GM19238 (cell line): ENCODE data around the gene TMEM134.

Experiments used
- DNase-seq: peaks from one replicate; pipeline ENCODE4 v3.0.0; 2011; ENCODE audit warnings: low spot score; ENCODE audit not compliant: insufficient read length

Gene TMEM134

GRCh38 chr11:67500831-67501715 is 32.0 kb upstream of the TMEM134 start:
- no peak for DNase-seq

- DNase-seq = no peak
These were observed 31.4 kb upstream of the TMEM134 start for GRCh38 chr11:67500484-67500821.

- no peak for DNase-seq
These were observed 30.9 kb upstream of the TMEM134 start for GRCh38 chr11:67499808-67500483.

GRCh38 chr11:67498544-67498972 is 29.5 kb upstream of the TMEM134 start:
- DNase-seq = no peak

DNA sequence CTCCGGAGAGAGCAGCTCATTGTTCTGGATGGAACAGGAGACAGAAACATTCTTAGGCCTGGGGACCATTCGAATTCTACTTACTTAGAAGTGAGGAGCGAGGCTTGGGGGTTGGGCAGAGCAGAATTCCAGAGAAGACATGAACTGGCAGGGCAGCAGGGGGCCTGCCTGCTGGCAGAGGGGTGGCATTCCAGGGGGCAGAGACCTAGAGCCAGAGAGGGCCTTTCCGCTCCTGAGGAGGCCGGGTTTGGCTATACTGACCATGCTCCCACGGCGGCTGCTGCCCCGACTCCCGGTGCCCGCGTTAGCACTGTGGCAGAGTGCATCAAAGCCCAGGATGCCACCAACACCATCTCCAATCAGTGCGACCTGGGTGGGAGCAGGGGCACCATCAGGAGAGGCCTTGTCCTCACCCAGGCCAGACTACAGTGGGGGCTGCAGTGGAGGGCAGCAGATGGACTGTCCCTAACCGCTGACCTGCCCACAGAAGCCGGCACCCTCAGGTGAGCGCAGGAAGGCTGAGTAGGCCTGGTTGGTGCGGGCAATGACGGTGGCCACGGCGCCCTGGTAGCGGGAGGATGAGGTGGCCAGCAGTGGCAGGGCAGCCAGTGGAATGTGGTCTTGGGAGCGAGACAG is 28.7 kb upstream of the TMEM134 start:
- no peak for DNase-seq

DNA sequence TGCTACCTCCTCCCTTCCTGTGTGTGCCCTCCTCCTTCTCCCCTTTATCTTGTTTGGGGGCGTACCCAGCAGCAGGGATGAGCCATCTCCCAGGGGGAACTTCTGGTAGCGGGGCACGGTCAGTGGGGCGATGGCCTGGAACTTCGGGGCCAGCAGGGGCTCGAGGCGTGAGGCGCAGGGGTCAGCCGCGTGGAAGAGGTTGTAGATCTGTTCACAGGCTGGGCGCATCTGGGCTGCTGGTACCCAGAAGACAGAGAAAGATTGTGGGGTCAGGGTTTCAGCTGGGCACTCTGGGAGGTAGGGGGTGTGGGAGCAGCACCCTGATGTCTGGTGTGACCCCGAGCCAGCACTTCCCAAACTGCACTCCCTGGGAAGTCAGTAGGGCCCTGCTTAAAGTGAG is 27.1 kb upstream of the TMEM134 start:
- no peak for DNase-seq

GRCh38 chr11:67495234-67496005 is 26.4 kb upstream of the TMEM134 start:
- no peak for DNase-seq

DNA sequence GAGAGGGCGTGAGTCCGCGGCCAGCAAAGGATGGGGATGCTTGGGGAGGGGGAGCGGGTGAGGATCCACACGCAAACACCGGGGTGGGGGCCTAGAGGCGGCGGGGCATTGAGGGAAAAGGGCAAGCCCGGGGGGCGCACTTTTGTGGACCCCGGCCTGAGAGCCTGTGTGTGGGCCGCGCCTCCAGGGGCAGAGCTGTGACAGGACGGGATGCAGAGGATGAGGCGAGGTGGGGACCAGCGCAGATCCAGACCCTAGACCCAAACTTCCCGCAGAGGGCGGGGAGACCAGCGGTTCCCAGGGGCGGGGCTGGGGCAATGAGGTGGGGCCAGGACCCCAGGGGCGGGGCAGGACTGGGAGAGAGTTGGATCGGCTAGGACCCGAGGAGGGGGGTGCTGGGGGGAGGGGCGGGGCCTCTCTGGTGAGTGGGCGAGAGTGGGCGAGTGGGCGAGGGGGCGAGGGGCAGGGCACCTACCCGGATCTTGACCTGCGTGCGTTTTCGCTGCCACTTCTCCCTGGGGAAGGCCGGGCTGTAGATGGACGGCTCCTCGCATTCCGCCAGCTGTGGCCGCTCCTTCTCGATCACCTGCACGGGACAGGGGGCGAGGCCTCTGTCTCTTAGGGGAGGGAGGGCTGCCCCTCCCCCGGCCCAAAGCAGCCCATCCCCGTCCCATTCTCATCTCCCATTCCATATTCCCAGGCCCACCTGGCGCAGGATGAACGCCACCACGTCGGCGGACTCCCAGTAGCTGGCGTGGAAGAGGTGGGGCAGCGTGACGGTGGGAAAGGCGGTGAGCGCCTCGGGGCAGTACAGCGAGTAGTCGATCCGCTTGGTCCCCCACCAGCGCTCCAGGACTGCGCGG is 25.6 kb upstream of the TMEM134 start:
- no peak for DNase-seq

DNA sequence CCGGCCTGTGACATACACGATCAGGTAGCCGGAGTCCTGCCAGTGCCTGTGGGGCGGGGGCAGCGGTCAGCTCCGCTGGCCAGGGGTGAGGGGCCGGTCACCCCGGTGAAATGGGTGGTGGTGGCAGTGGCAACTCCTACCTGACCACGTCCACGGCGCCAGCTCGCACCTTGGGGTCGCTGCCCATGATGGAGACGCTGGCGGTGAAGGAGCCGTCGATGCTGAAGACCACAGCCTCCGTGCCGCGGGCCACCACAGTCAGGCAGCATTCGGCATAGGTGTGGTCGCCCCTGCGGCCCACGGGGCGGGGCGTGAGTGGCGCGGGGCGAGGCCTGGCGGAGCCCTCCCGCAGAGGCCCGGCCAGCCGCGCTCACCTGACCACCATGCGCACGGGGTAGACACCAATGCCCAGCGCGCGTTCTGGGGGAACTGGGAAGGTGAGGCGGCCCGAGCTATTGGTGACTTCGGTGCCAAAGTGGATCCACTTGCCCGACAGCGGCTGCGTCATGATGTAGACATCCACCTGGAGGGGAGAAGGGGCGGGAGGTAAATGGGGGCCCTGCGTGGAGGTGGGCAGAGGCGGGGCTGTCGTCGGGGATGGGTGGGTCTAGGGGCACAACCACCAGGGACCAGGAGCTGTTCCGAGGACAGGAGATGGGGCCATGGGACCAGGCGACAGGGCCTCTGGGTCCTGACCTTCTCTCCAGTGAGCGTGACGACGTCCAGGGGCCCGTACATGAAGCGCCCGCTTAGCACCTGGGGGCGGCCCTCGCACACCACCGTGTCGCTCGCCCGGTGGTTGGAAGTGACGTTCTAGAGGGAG is 24.7 kb upstream of the TMEM134 start:
- peak; percentile 0 for DNase-seq

- no peak for DNase-seq
These were observed 23.9 kb upstream of the TMEM134 start for GRCh38 chr11:67492801-67493547.

DNA sequence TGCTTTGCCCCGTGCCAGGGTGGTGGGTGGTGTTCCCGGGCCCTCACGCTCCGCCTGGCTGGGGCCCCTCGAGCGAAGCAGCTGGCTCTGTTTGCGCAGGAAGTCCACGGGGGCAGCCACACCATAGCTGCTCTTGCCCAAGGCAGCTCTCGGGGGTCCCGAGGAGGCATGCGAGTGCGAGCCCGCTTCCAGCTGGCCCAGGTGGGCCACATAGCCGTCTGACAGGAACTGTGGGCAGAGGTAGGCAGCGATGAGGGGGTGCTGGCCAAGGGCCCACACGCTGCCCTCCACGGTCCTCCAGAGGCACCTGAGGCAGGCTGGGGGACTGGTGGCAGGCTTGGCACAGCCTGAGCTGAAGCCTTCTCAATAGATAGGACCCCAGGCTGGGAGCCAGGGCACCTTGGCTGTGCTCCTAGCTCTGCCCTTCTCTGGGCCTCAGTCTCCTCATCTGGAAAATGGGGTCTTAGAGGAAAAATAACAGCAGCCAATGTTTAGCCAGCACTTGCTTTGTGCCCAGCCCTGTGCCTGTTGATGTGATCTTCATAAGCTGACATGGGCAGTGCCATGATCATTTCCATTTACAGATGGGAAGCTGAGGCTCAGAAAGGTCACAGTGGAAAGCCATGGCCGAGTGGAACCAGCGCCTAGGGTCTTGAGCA is 23.1 kb upstream of the TMEM134 start:
- no peak for DNase-seq

GRCh38 chr11:67491276-67492068 is 22.4 kb upstream of the TMEM134 start:
- no peak for DNase-seq

GRCh38 chr11:67490727-67491065 is 21.6 kb upstream of the TMEM134 start:
- DNase-seq = no peak

- no peak for DNase-seq
These were observed 21.1 kb upstream of the TMEM134 start for GRCh38 chr11:67489885-67490726.

GRCh38 chr11:67489203-67489884 is 20.3 kb upstream of the TMEM134 start:
- DNase-seq = no peak

- peak; percentile 77 for DNase-seq
These were observed 17.6 kb upstream of the TMEM134 start for GRCh38 chr11:67486481-67487195.
